ENCODE results near the gene TSEN54. TPM values are rescaled to one million over a fixed set of nuclear protein-coding genes. Genes with fewer than 3 reads are reported as not detected.
A peak's percentile ranks its signal among the peaks of the same experiment; 100 is the strongest.

The TSEN54 gene
- total RNA-seq, 1 experiment from 2014 or later: 44.5 TPM

DNA sequence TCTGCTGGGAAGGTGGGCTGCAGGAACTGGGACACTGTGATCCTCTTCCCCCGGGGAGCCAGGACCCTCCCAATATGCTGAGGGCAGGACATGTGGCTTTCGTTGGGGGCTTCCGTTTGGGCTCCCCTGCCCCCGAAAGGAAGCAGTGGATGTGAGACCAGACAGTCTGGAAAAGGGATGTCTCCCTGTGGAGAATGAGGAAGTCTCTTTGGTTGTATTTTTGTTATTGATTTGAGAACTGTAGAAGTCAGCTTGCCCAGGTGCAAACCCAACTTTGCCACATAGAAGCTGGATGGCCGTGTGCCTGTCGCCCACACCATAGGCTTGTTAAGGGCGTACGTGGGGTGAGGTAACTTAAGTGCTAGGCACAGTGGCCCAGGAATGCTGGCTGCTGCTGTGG lies 27.9 kb downstream of the TSEN54 start:
- H4K5ac ChIP-seq (ENCODE audit: insufficient read length, low read depth, low read length): no peak overlapping the region
- H3K4ac ChIP-seq (ENCODE audit: low read depth, low read length): no peak overlapping the region
- no peaks in the 10 kb centered on the region for H4K20me1 ChIP-seq (ENCODE audit: control insufficient read depth, insufficient read depth, insufficient read length)
- H2BK12ac ChIP-seq (ENCODE audit: insufficient read length, low read depth, low read length): no peak overlapping the region
- H4K8ac ChIP-seq (replicated peaks; ENCODE audit: insufficient read length, low read depth, low read length): no peak overlapping the region
- no peak for DNase-seq
- no peak overlapping the region for H3K23ac ChIP-seq (ENCODE audit: insufficient read length, low read depth, low read length)
- H3K27ac Mint-ChIP-seq: peak overlapping the region in 1 of 3 experiments; percentile 49; a peak in 1 of 7 replicates
- H4K91ac ChIP-seq (ENCODE audit: insufficient read length, low read depth, low read length): no peak overlapping the region
- no peak overlapping the region; a peak in 1 of 5 replicates for H3K4me3 Mint-ChIP-seq
- no peak overlapping the region for H2BK15ac ChIP-seq (ENCODE audit: low read depth, low read length)
- H3T11ph ChIP-seq (ENCODE audit: low read length): no peak overlapping the region
- H3K27me3 ChIP-seq (ENCODE audit: insufficient read depth, low read length): no peaks in the 10 kb centered on the region
- H3K56ac ChIP-seq (ENCODE audit: insufficient read length, low read depth, low read length): no peak overlapping the region
- no peak overlapping the region for H3K9ac ChIP-seq (ENCODE audit: extremely low read depth, insufficient read length, low read length)
- TF ChIP-seq, protein P1, sequence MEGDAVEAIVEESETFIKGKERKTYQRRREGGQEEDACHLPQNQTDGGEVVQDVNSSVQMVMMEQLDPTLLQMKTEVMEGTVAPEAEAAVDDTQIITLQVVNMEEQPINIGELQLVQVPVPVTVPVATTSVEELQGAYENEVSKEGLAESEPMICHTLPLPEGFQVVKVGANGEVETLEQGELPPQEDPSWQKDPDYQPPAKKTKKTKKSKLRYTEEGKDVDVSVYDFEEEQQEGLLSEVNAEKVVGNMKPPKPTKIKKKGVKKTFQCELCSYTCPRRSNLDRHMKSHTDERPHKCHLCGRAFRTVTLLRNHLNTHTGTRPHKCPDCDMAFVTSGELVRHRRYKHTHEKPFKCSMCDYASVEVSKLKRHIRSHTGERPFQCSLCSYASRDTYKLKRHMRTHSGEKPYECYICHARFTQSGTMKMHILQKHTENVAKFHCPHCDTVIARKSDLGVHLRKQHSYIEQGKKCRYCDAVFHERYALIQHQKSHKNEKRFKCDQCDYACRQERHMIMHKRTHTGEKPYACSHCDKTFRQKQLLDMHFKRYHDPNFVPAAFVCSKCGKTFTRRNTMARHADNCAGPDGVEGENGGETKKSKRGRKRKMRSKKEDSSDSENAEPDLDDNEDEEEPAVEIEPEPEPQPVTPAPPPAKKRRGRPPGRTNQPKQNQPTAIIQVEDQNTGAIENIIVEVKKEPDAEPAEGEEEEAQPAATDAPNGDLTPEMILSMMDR (conservative IDR thresholded peaks at IDR 0.05): no peak
- H3K23me2 ChIP-seq (ENCODE audit: insufficient read length, low read depth, low read length, poor library complexity, severe bottlenecking): no peaks in the 10 kb centered on the region
- no peaks in the 10 kb centered on the region for H3K27me3 Mint-ChIP-seq (ENCODE audit: low read depth)
- peaks cover 26 to 27% of the 10 kb centered on the region in 2 experiments for H3K4me1 Mint-ChIP-seq
- H3K79me1 ChIP-seq (ENCODE audit: insufficient read depth, low read depth, low read length, poor library complexity, severe bottlenecking): no peaks in the 10 kb centered on the region
- peaks cover 0 to 20% (median 4%) of the 10 kb centered on the region in 3 experiments; a peak in 3 of 7 replicates for H3K36me3 Mint-ChIP-seq (ENCODE audit: insufficient read depth in 1 of 3, low read depth in 3 of 3)
- H2BK120ac ChIP-seq (ENCODE audit: low read depth, low read length, poor library complexity, severe bottlenecking): no peak overlapping the region
- no peak overlapping the region for H3K4me2 ChIP-seq (ENCODE audit: insufficient read depth, insufficient read length, low read length)
- no peak overlapping the region for H2BK5ac ChIP-seq (ENCODE audit: insufficient read length, low read length)
- H3K9me3 Mint-ChIP-seq: no peaks in the 10 kb centered on the region
- no peak overlapping the region for H2BK20ac ChIP-seq (ENCODE audit: low read depth, low read length, poor library complexity, severe bottlenecking)
- H3K18ac ChIP-seq (ENCODE audit: insufficient read length, low read depth, low read length): no peak overlapping the region
- H3K14ac ChIP-seq (ENCODE audit: insufficient read depth, low read length): no peak overlapping the region
- no peak overlapping the region for H3K27ac ChIP-seq (ENCODE audit: insufficient read length, low read depth, low read length)
- H3K9me3 ChIP-seq (ENCODE audit: control insufficient read depth, low read depth, low read length): no peaks in the 10 kb centered on the region
- H3K79me2 ChIP-seq (ENCODE audit: insufficient read depth, low read length): no peaks in the 10 kb centered on the region
- H3K4me1 ChIP-seq (ENCODE audit: insufficient read depth, low read length): no peaks in the 10 kb centered on the region
- WGBS (ENCODE audit: extremely low coverage, insufficient read length, low lambda C conversion rate): no CpG with 5 or more reads among the region's 8 CpGs
- no peak overlapping the region for H2AFZ ChIP-seq (ENCODE audit: low read length)
- no peak overlapping the region for H2AK5ac ChIP-seq (ENCODE audit: insufficient read length, low read length)

All from H9 (cell line).